ENCODE measurements around the gene PRDX2. TPM values are rescaled to one million over a fixed set of nuclear protein-coding genes. Genes with fewer than 3 reads are reported as not detected.
A peak's percentile ranks its signal among the peaks of the same experiment; 100 is the strongest.

PRDX2 gene
- total RNA-seq, 1 donor: 278 TPM

DNA sequence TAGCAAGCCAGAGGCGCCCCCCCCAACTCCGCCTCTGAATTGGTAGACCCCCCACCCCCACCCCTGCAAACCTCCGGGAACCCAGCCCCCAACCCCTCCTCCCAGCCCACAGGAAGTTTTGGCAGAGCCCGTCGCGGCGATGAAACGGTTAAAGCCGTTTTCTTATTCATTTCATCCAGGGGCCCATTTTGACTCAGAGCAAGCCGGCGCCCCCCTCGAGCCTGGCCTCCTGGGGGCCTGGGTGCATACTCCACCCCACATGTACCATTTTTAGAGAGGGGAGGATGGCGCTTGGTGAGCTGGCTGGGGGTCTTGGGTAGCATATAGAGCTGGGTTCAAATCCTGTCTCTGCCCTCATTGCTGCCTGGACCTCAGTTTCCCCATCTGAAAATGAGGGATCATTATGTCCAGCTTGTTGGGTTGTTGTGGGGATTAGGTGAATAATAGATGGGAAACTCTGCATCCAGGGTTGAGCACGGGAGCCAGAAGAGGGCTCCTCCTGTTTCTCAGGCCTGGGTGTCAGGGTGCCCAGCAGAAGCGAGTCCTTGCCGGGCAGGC lies 18.2 kb downstream of the PRDX2 start:
- DNase-seq (ENCODE audit: low read depth in 2 of 3, low spot score in 2 of 3): peak in 1 of 3 donors; percentile 59

DNA sequence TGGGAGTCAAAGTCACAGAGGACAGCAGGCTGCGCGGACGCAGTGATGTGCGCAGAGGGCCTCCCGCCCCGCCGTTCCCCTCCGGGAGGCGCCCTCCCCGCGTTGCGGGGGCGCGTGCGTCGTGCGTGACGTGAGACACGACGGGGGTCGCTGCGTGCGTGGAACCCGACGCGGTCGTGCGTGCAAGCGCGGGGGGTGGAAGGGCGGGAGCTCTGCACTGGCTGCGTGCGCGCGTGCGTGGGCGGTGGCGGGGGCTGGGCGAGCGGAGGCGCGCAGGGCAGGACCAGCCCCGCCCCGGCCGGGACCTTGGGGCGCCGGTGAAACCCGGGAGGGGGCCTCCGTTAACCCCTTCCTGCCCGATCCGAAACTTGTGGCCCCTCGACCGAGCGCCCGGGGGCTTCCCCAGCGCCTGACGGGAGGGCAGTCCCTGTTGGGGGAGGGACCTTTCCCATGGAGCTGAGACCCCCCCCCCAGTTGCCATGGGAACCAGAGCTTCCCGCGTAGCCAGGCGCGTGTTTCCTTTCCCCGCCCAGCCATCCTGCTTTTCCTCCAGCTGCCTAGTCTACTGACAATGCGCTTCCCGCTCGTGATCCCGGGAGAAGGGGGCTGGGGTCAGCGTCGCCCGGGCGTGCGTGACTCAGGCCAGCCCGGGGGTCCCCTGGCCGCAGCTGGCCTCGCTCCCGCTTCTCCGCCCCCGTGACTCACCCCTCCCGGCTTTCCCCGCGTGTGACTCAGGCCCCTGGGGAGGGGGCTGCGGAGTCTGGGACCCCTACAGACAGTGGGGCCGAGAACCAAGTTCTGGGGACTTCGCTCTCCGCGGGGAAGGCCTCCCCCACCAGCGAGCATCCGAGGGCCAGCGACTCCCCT lies 18.9 kb downstream of the PRDX2 start:
- peak in 2 of 3 donors; percentile 85 to 97 for DNase-seq (ENCODE audit: low read depth in 2 of 3, low spot score in 2 of 3)

GRCh38 chr19:12782174-12782423 lies 19.5 kb downstream of the PRDX2 start:
- peak in 1 of 3 donors; percentile 77 for DNase-seq (ENCODE audit: low read depth in 2 of 3, low spot score in 2 of 3)

- peak in 1 of 3 donors; percentile 29 for DNase-seq (ENCODE audit: low read depth in 2 of 3, low spot score in 2 of 3)
Observed at GRCh38 chr19:12779162-12779993, 22.2 kb downstream of the PRDX2 start.

DNA sequence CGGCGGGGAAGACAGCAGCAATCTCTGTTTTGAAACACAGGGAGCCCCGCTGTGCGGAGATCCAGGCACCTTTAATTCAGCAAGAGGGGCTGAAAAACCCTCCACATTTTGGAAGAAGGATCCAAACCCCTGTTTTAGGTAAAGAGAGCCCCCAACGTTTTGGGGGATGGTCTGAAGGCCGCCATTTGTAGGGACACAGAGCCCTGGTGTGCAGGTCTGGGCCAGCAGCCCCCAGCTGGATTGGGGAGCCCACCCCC lies 22.8 kb downstream of the PRDX2 start:
- no peak for DNase-seq (ENCODE audit: low read depth in 2 of 3, low spot score in 2 of 3)

- peak in 1 of 3 donors; percentile 29 for DNase-seq (ENCODE audit: low read depth in 2 of 3, low spot score in 2 of 3)
Observed at GRCh38 chr19:12778017-12778904, 23.3 kb downstream of the PRDX2 start.

DNA sequence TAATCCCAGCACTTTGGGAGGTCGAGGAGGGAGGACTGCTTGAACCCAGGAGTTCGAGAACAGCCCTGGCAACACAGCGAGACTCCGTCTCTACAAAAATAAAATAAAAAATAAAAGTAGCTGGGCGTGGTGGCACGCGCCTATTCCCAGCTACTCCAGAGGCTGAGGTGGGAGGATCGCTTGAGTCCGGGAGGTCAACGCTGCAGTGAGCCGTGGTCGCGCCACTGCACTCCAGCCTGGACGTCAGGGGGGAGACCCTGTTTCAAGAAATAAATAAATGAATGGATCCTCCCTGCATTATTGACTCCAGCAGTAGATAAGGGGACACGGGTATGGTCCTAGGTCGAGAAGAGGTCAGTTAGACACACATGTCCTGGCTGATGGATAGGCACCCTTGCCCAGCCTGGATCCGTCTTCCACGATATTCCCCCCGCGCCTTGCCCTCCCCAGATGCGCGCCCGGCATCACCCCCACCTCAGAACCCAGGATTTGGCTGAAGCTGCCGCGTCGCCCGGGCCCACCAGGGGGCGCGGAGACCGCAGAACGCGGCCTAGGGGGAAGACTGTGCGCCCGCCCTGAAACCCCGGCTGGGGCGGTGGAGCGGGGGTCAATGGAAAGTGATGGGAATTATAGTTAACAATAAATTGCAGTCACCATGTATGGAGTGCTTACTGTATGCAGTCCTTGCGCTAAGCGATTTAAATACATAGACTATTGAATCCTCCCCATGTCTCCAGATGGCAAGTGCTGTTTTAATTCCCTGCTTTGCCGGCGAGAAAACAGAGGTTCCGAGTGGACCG lies 24.2 kb downstream of the PRDX2 start:
- peak in 2 of 3 donors; percentile 75 to 80 for DNase-seq (ENCODE audit: low read depth in 2 of 3, low spot score in 2 of 3)

- DNase-seq (ENCODE audit: low read depth in 2 of 3, low spot score in 2 of 3): no peak
Observed at GRCh38 chr19:12774588-12775555, 26.7 kb downstream of the PRDX2 start, which contains the start of gene HOOK2. Gene HOOK2, minus strand, starts transcription at chr19:12775552. Its CDS starts 103 bp downstream, at chr19:12775449.

GRCh38 chr19:12773571-12773970 lies 28.0 kb downstream of the PRDX2 start:
- DNase-seq (ENCODE audit: low read depth in 2 of 3, low spot score in 2 of 3): peak in 2 of 3 donors; percentile 46 to 51

- DNase-seq (ENCODE audit: low read depth in 2 of 3, low spot score in 2 of 3): no peak
Observed at GRCh38 chr19:12772323-12772722, 29.3 kb downstream of the PRDX2 start.

GRCh38 chr19:12770922-12771321 lies 30.7 kb downstream of the PRDX2 start:
- no peak for DNase-seq (ENCODE audit: low read depth in 2 of 3, low spot score in 2 of 3)

DNA sequence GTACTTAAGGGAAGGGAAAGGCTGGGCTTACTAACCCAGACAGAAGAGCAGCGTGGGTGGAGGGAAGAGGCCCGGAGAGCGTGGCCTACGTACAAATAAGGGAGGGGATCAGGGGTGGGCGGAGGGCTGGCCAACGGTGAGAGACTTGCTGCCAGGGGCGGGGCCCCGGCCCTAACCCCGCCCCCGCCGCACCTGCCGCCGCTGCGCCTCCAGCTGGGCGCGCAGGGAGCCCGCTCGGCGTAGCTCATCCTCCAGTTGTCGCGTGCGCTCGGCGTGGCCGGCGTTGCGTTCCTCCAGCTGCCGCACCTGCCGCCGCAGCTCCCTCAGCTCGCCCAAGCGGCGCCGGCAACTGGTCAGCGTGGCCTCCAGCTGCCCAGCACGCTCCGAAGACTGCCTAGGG lies 31.9 kb downstream of the PRDX2 start:
- peak in 1 of 3 donors; percentile 44 for DNase-seq (ENCODE audit: low read depth in 2 of 3, low spot score in 2 of 3)

- no peak for DNase-seq (ENCODE audit: low read depth in 2 of 3, low spot score in 2 of 3)
Observed at GRCh38 chr19:12767666-12768065, 33.9 kb downstream of the PRDX2 start.

DNA sequence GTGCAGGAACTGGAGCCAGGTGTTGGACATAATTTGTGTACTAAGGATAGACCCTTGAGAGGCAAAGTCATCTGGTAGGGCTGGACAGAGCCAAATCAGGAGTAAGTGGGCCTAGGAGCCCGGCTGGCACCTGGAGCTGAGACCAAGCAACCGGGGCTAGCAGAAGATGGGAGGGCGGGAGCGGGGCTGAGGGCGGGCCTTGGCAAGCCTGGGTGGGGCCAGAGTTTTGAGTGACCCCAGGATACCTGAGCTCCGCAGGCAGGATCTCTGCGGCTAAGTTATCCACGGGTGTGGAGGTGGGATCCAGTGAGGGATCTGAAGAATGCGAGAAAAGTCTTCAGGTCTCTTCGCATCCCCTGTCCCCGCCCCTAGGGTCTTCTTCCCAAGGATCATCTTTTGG lies 34.5 kb downstream of the PRDX2 start:
- DNase-seq (ENCODE audit: low read depth in 2 of 3, low spot score in 2 of 3): no peak

GRCh38 chr19:12766051-12766521 lies 35.5 kb downstream of the PRDX2 start:
- peak in 1 of 3 donors; percentile 73 for DNase-seq (ENCODE audit: low read depth in 2 of 3, low spot score in 2 of 3)

- DNase-seq (ENCODE audit: low read depth in 2 of 3, low spot score in 2 of 3): no peak
Observed at GRCh38 chr19:12764698-12765097, 36.9 kb downstream of the PRDX2 start.

GRCh38 chr19:12763100-12763499 lies 38.5 kb downstream of the PRDX2 start:
- no peak for DNase-seq (ENCODE audit: low read depth in 2 of 3, low spot score in 2 of 3)

GRCh38 chr19:12759686-12760085 lies 41.9 kb downstream of the PRDX2 start:
- DNase-seq (ENCODE audit: low read depth in 2 of 3, low spot score in 2 of 3): no peak

All from hematopoietic multipotent progenitor cell (in vitro differentiated cells).